B cell (primary cell): Measurements from ENCODE around the gene DEFB129.

Source experiments
- EZH2 ChIP-seq: IDR thresholded peaks from 2 replicates; pipeline ENCODE4 v1.6.1; 2012; ENCODE audit warnings: borderline replicate concordance, low read depth, mild to moderate bottlenecking, moderate library complexity, low read length; ENCODE audit not compliant: insufficient read depth, poor library complexity, severe bottlenecking
- TF ChIP-seq, protein P1 (sequence below): fragments of 200-600 bp; IDR thresholded peaks from one replicate; pipeline ENCODE4 v1.8.0; 2022; ENCODE audit warnings: antibody characterized with exemption, mild to moderate bottlenecking

DNA sequence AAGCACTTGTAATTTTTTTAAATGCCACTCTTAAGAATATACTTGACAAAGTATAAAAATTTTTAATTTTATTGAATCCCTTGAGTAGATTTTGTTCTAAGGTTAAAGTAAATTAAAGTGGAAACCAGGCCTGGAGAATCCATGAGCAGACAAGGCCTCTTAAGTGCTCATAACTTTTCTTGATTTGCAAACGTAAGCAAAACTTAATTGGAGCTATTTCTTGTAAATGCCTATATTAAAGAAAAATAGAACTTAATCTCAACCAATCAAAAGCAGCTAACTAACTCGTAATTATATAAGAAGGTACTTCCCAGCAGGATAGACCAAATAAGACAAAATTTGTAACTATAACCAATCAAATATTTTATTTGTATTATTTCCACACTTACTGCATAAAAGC, 12.7 kb upstream of the DEFB129 start:
- TF ChIP-seq, protein P1, sequence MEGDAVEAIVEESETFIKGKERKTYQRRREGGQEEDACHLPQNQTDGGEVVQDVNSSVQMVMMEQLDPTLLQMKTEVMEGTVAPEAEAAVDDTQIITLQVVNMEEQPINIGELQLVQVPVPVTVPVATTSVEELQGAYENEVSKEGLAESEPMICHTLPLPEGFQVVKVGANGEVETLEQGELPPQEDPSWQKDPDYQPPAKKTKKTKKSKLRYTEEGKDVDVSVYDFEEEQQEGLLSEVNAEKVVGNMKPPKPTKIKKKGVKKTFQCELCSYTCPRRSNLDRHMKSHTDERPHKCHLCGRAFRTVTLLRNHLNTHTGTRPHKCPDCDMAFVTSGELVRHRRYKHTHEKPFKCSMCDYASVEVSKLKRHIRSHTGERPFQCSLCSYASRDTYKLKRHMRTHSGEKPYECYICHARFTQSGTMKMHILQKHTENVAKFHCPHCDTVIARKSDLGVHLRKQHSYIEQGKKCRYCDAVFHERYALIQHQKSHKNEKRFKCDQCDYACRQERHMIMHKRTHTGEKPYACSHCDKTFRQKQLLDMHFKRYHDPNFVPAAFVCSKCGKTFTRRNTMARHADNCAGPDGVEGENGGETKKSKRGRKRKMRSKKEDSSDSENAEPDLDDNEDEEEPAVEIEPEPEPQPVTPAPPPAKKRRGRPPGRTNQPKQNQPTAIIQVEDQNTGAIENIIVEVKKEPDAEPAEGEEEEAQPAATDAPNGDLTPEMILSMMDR = no peak
- TF ChIP-seq EZH2 = no peak
